OCI-LY1 (cell line): ENCODE results near the gene SMC6.

Experiments
- EZH2 ChIP-seq: fragments of 200-600 bp; sonication (generic), shearing (Covaris generic); IDR thresholded peaks from 2 replicates; pipeline ENCODE4 v1.8.0; 2017; ENCODE audit warnings: borderline replicate concordance, mixed run types, mild to moderate bottlenecking, antibody characterized with exemption, low read length, moderate library complexity, mixed read lengths
- TF ChIP-seq, protein P1 (sequence below): fragments of 200-600 bp; sonication (generic), shearing (Covaris generic); IDR thresholded peaks from 2 replicates; pipeline ENCODE4 v1.5.1; 2017; ENCODE audit warnings: mild to moderate bottlenecking, antibody characterized with exemption, low read length, moderate library complexity, mixed read lengths

DNA sequence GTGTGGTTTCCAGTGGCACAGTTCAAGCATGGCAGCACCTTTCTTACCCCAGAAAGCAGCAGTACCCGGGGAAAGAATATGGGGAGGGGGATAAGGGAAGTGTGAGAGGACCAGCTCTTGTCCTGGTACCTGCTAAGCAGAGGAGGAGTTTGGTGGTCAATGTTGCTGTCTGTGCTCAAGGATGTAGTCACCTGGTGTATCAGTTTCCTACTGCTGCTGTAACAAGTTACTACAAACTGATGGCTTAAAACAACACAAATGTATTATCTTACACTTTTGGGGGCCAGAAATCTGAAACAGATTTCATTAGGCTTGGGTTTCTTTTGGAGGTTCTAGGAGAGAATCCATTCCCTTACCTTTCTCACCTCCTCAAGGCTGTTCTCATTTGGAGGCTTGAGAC is 135.7 kb downstream of the SMC6 start:
- TF ChIP-seq, protein P1, sequence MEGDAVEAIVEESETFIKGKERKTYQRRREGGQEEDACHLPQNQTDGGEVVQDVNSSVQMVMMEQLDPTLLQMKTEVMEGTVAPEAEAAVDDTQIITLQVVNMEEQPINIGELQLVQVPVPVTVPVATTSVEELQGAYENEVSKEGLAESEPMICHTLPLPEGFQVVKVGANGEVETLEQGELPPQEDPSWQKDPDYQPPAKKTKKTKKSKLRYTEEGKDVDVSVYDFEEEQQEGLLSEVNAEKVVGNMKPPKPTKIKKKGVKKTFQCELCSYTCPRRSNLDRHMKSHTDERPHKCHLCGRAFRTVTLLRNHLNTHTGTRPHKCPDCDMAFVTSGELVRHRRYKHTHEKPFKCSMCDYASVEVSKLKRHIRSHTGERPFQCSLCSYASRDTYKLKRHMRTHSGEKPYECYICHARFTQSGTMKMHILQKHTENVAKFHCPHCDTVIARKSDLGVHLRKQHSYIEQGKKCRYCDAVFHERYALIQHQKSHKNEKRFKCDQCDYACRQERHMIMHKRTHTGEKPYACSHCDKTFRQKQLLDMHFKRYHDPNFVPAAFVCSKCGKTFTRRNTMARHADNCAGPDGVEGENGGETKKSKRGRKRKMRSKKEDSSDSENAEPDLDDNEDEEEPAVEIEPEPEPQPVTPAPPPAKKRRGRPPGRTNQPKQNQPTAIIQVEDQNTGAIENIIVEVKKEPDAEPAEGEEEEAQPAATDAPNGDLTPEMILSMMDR, result no peak
- TF ChIP-seq EZH2, result no peak
